HepG2 (cell line): ENCODE data around the gene DDAH1. TPM values are rescaled to one million over a fixed set of nuclear protein-coding genes. Genes with fewer than 3 reads are reported as not detected.

Experiments
- AGO1 ChIP-seq: fragments of 200-400 bp; formaldehyde crosslinking; IDR thresholded peaks from 2 replicates; pipeline ENCODE4 v1.6.1; 2017; ENCODE audit warnings: mild to moderate bottlenecking, low read depth, low read length, moderate library complexity; ENCODE audit not compliant: poor library complexity, severe bottlenecking
- CCDC6 ChIP-seq: sonication (generic); formaldehyde crosslinking; IDR thresholded peaks from 2 replicates; pipeline ENCODE4 v1.8.1; 2022; ENCODE audit warnings: mild to moderate bottlenecking, missing genetic modification reagents, moderate library complexity
- CHCHD3 ChIP-seq: sonication (generic); formaldehyde crosslinking; IDR thresholded peaks from 2 replicates; pipeline ENCODE4 v1.8.0; 2022; ENCODE audit warnings: mild to moderate bottlenecking, missing genetic modification reagents, moderate library complexity
- FOXO1 ChIP-seq: sonication (generic); formaldehyde crosslinking; IDR thresholded peaks from 2 replicates; pipeline ENCODE4 v1.4.0; 2020; ENCODE audit warnings: missing genetic modification reagents
- ISX ChIP-seq: sonication (generic); formaldehyde crosslinking; conservative IDR thresholded peaks from 2 replicates; pipeline ENCODE4 v1.5.0; 2020; ENCODE audit warnings: missing genetic modification reagents
- KDM5B ChIP-seq: sonication (generic); formaldehyde crosslinking; IDR thresholded peaks from 2 replicates; pipeline ENCODE4 v1.4.0; 2020; ENCODE audit warnings: missing genetic modification reagents, mild to moderate bottlenecking, borderline replicate concordance
- KLF16 ChIP-seq, 2 experiments: sonication (generic) in 1 of 2; formaldehyde crosslinking in 1 of 2; IDR thresholded peaks; 2 replicates each; pipeline versions ENCODE4 v1.6.1 to v1.8.0; 2016 to 2023; ENCODE audit warnings: missing genetic modification reagents in 2 of 2, missing compliant biosample characterization in 1 of 2
- REL ChIP-seq: sonication (generic); formaldehyde crosslinking; conservative IDR thresholded peaks from 2 replicates; pipeline ENCODE4 v1.8.0; 2022; ENCODE audit warnings: mild to moderate bottlenecking, missing genetic modification reagents, moderate library complexity
- TEAD2 ChIP-seq: sonication (generic); formaldehyde crosslinking; IDR thresholded peaks from 2 replicates; pipeline ENCODE4 v1.9.0; 2021; ENCODE audit warnings: missing genetic modification reagents
- YEATS4 ChIP-seq: sonication (generic); formaldehyde crosslinking; IDR thresholded peaks from 2 replicates; pipeline ENCODE4 v1.4.0; 2020; ENCODE audit warnings: missing genetic modification reagents, borderline replicate concordance
- ZC3H13 ChIP-seq: sonication (generic); formaldehyde crosslinking; IDR thresholded peaks from 2 replicates; pipeline ENCODE4 v1.8.1; 2023; ENCODE audit warnings: mild to moderate bottlenecking, missing genetic modification reagents, moderate library complexity
- ZNF446 ChIP-seq: sonication (generic); formaldehyde crosslinking; IDR thresholded peaks from 2 replicates; pipeline ENCODE4 v1.5.0; 2020; ENCODE audit warnings: mild to moderate bottlenecking, missing genetic modification reagents
- ZNF615 ChIP-seq: sonication (generic); formaldehyde crosslinking; IDR thresholded peaks from 2 replicates; pipeline ENCODE4 v1.5.0; 2020; ENCODE audit warnings: mild to moderate bottlenecking, missing genetic modification reagents, borderline replicate concordance
- ZNF629 ChIP-seq: sonication (generic); formaldehyde crosslinking; conservative IDR thresholded peaks from 2 replicates; pipeline ENCODE4 v1.5.0; 2020; ENCODE audit warnings: missing genetic modification reagents
- polyA plus RNA-seq, 8 experiments: library from polyadenylated mRNA; depleted of rRNA in 3 of 8; stranded (reverse) in 7 of 8; unstranded in 1 of 8; fragments of >200 nt; fragmentation: Illumina TruSeq in 4 of 8; extraction: Trizol in 4 of 8; gene quantifications; 2 replicates each; pipeline versions ENCODE4 v1.2.1 to v1.2.3, GENCODE V29; 2011 to 2016; ENCODE audit warnings: low read depth in 4 of 8, missing spikeins in 1 of 8, mixed read lengths in 1 of 8; ENCODE audit not compliant: insufficient read depth in 1 of 8
- total RNA-seq, 5 experiments: library from RNA; depleted of rRNA; stranded (reverse); fragments of >200 nt; fragmentation: Illumina TruSeq; extraction: Trizol; gene quantifications; 2 replicates each; pipeline ENCODE4 v1.2.3, GENCODE V29; 2016; ENCODE audit warnings: low read depth in 1 of 5
- TF ChIP-seq, protein P1 (sequence below): sonication (generic); formaldehyde crosslinking; IDR thresholded peaks from 2 replicates; pipeline ENCODE4 v1.8.0; 2023; ENCODE audit warnings: mild to moderate bottlenecking, missing genetic modification reagents
- TF ChIP-seq, protein P2 (sequence below): IDR thresholded peaks from 2 replicates; pipeline ENCODE4 v1.6.1; 2016; ENCODE audit warnings: missing biosample characterization, missing genetic modification reagents, low read depth
- TF ChIP-seq, protein P3 (sequence below): IDR thresholded peaks from 2 replicates; pipeline ENCODE4 v1.6.1; 2012; ENCODE audit warnings: low read depth, low read length, improper control_type of control experiment
- TF ChIP-seq, protein P4 (sequence below): sonication (generic); formaldehyde crosslinking; IDR thresholded peaks from 2 replicates; pipeline ENCODE4 v1.9.0; 2021; ENCODE audit warnings: mild to moderate bottlenecking, missing genetic modification reagents

DDAH1 gene
- total and polyA plus RNA-seq, 2 of the 13 experiments (the other 11 are each of a cell fraction or from before 2014, with no cell fraction given), result 39.7 to 64.4 TPM

DNA sequence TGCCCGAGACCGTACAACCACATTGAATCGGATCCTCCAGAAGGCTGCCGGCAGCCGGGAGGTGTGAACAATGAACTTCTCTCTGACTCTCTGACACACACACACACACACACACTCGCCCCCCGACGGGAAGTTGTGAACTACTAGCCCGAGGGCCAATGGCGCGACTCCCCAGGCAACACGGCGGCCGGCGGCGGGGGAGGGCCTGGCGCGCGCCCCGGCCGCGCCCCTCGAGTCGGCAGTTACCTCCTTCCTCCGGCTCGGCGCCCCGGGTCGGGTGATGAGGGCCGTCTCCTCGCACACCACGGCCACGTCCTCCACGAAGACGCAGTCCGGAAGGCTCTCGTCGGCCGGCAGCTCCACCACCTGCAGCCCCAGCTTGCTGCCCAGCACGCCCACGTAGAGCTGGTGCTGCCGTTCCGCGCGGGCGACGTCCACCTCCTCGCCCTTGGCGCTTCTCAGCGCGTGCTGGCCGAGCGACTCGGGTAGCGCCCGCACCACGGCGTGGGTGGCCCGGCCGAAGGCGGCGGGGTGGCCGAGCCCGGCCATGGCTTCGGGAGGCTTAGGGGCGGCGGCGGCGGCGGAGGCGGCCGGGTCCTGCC, 361 bp downstream of the DDAH1 start (continued):
- TF ChIP-seq ZNF629 (CRISPR knock-in tag) (no peak), KDM5B (peak; percentile 54; the same call in 1 of the 2 replicates), ISX (CRISPR knock-in tag) (no peak), CHCHD3 (CRISPR knock-in tag) (0 out of 2 replicates have a peak, but pooled peaks have one; percentile 71), KLF16 (CRISPR knock-in tag; IDR thresholded peaks at IDR 0.05) (0 out of 4 replicates have a peak, but pooled peaks of 1 of the 2 experiments have one; percentile 48), AGO1 (peak; percentile 25), FOXO1 (peak; percentile 17; the same call in 1 of the 2 replicates), TEAD2 (CRISPR knock-in tag) (peak; percentile 74; the same call in 1 of the 2 replicates), YEATS4 (CRISPR knock-in tag) (peak; percentile 44), CCDC6 (CRISPR knock-in tag) (no peak; the same call in 1 of the 2 replicates), ZNF615 (CRISPR knock-in tag) (no peak), ZNF446 (0 out of 2 replicates have a peak, but pooled peaks have one; percentile 47), ZC3H13 (CRISPR knock-in tag) (peak; percentile 81), REL (peak; percentile 59; the same call in 1 of the 2 replicates)
- TF ChIP-seq, protein P1, sequence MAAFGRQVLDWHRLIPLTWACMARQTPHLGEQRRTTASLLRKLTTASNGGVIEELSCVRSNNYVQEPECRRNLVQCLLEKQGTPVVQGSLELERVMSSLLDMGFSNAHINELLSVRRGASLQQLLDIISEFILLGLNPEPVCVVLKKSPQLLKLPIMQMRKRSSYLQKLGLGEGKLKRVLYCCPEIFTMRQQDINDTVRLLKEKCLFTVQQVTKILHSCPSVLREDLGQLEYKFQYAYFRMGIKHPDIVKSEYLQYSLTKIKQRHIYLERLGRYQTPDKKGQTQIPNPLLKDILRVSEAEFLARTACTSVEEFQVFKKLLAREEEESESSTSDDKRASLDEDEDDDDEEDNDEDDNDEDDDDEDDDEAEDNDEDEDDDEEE (CRISPR knock-in tag), result 0 out of 2 replicates have a peak, but pooled peaks have one; percentile 52
- TF ChIP-seq, protein P2, sequence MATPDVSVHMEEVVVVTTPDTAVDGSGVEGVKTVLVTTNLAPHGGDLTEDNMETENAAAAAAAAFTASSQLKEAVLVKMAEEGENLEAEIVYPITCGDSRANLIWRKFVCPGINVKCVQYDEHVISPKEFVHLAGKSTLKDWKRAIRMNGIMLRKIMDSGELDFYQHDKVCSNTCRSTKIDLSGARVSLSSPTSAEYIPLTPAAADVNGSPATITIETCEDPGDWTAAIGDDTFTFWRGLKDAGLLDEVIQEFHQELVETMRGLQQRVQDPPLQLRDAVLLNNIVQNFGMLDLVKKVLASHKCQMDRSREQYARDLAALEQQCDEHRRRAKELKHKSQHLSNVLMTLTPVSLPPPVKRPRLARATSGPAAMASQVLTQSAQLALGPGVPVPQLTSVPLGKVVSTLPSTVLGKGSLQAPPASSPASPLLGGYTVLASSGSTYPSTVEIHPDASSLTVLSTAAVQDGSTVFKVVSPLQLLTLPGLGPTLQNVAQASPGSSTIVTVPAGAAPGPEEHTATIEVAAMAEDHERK, result no peak
- TF ChIP-seq, protein P3, sequence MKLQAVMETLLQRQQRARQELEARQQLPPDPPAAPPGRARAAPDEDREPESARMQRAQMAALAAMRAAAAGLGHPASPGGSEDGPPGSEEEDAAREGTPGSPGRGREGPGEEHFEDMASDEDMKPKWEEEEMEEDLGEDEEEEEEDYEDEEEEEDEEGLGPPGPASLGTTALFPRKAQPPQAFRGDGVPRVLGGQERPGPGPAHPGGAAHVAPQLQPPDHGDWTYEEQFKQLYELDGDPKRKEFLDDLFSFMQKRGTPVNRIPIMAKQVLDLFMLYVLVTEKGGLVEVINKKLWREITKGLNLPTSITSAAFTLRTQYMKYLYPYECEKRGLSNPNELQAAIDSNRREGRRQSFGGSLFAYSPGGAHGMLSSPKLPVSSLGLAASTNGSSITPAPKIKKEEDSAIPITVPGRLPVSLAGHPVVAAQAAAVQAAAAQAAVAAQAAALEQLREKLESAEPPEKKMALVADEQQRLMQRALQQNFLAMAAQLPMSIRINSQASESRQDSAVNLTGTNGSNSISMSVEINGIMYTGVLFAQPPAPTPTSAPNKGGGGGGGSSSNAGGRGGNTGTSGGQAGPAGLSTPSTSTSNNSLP, result no peak
- TF ChIP-seq, protein P4, sequence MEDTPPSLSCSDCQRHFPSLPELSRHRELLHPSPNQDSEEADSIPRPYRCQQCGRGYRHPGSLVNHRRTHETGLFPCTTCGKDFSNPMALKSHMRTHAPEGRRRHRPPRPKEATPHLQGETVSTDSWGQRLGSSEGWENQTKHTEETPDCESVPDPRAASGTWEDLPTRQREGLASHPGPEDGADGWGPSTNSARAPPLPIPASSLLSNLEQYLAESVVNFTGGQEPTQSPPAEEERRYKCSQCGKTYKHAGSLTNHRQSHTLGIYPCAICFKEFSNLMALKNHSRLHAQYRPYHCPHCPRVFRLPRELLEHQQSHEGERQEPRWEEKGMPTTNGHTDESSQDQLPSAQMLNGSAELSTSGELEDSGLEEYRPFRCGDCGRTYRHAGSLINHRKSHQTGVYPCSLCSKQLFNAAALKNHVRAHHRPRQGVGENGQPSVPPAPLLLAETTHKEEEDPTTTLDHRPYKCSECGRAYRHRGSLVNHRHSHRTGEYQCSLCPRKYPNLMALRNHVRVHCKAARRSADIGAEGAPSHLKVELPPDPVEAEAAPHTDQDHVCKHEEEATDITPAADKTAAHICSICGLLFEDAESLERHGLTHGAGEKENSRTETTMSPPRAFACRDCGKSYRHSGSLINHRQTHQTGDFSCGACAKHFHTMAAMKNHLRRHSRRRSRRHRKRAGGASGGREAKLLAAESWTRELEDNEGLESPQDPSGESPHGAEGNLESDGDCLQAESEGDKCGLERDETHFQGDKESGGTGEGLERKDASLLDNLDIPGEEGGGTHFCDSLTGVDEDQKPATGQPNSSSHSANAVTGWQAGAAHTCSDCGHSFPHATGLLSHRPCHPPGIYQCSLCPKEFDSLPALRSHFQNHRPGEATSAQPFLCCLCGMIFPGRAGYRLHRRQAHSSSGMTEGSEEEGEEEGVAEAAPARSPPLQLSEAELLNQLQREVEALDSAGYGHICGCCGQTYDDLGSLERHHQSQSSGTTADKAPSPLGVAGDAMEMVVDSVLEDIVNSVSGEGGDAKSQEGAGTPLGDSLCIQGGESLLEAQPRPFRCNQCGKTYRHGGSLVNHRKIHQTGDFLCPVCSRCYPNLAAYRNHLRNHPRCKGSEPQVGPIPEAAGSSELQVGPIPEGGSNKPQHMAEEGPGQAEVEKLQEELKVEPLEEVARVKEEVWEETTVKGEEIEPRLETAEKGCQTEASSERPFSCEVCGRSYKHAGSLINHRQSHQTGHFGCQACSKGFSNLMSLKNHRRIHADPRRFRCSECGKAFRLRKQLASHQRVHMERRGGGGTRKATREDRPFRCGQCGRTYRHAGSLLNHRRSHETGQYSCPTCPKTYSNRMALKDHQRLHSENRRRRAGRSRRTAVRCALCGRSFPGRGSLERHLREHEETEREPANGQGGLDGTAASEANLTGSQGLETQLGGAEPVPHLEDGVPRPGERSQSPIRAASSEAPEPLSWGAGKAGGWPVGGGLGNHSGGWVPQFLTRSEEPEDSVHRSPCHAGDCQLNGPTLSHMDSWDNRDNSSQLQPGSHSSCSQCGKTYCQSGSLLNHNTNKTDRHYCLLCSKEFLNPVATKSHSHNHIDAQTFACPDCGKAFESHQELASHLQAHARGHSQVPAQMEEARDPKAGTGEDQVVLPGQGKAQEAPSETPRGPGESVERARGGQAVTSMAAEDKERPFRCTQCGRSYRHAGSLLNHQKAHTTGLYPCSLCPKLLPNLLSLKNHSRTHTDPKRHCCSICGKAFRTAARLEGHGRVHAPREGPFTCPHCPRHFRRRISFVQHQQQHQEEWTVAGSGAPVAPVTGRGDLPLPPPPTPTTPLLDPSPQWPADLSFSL, result peak; percentile 44; the same call in 1 of the 2 replicates
